HG03571 (cell line): ENCODE measurements around the gene AMIGO1.

Source experiments
- ATAC-seq: cut with Tn5 transposase; IDR thresholded peaks from one replicate; pipeline ENCODE4 v1.9.1; 2021; ENCODE audit not compliant: unreplicated experiment

AMIGO1 gene

GRCh38 chr1:109509176-109510134 lies at the start of gene AMIGO1:
Gene AMIGO1, minus strand, starts transcription at chr1:109509727. Its CDS starts 815 bp downstream, at chr1:109508912.
- peak; percentile 47 for ATAC-seq

- no peak for ATAC-seq
Measured at GRCh38 chr1:109557520-109557919, 48.0 kb upstream of the AMIGO1 start.

GRCh38 chr1:109556563-109556962 lies 47.0 kb upstream of the AMIGO1 start:
- no peak for ATAC-seq

- ATAC-seq: peak; percentile 86
Measured at GRCh38 chr1:109548321-109549267, 39.1 kb upstream of the AMIGO1 start, which contains the start of gene GNAI3. Gene GNAI3, plus strand, starts transcription at chr1:109548615. Its CDS starts 106 bp downstream, at chr1:109548721.

GRCh38 chr1:109547463-109548320 lies 38.2 kb upstream of the AMIGO1 start:
- no peak for ATAC-seq

- ATAC-seq: peak; percentile 35
Measured at GRCh38 chr1:109546311-109547109, 37.0 kb upstream of the AMIGO1 start.

GRCh38 chr1:109543988-109544735 lies 34.6 kb upstream of the AMIGO1 start:
- ATAC-seq: no peak

- ATAC-seq: no peak
Measured at GRCh38 chr1:109543283-109543987, 33.9 kb upstream of the AMIGO1 start.

- ATAC-seq: no peak
Measured at GRCh38 chr1:109542657-109543056, 33.1 kb upstream of the AMIGO1 start.

GRCh38 chr1:109541102-109541501 lies 31.6 kb upstream of the AMIGO1 start:
- no peak for ATAC-seq

- no peak for ATAC-seq
Measured at GRCh38 chr1:109539676-109540075, 30.1 kb upstream of the AMIGO1 start, which contains the start of gene GPR61. Gene GPR61, plus strand, starts transcription at chr1:109539872. Its CDS starts 3,151 bp downstream, at chr1:109543023.

GRCh38 chr1:109538827-109539555 lies 29.5 kb upstream of the AMIGO1 start:
- no peak for ATAC-seq

GRCh38 chr1:109537450-109538178 lies 28.1 kb upstream of the AMIGO1 start:
- ATAC-seq: no peak

- no peak for ATAC-seq
Measured at GRCh38 chr1:109535971-109536491, 26.5 kb upstream of the AMIGO1 start.

GRCh38 chr1:109535481-109535880 lies 26.0 kb upstream of the AMIGO1 start:
- no peak for ATAC-seq

- no peak for ATAC-seq
Measured at GRCh38 chr1:109534307-109534858, 24.9 kb upstream of the AMIGO1 start.
